ENCODE measurements around the gene B4GALT6.

The B4GALT6 gene

DNA sequence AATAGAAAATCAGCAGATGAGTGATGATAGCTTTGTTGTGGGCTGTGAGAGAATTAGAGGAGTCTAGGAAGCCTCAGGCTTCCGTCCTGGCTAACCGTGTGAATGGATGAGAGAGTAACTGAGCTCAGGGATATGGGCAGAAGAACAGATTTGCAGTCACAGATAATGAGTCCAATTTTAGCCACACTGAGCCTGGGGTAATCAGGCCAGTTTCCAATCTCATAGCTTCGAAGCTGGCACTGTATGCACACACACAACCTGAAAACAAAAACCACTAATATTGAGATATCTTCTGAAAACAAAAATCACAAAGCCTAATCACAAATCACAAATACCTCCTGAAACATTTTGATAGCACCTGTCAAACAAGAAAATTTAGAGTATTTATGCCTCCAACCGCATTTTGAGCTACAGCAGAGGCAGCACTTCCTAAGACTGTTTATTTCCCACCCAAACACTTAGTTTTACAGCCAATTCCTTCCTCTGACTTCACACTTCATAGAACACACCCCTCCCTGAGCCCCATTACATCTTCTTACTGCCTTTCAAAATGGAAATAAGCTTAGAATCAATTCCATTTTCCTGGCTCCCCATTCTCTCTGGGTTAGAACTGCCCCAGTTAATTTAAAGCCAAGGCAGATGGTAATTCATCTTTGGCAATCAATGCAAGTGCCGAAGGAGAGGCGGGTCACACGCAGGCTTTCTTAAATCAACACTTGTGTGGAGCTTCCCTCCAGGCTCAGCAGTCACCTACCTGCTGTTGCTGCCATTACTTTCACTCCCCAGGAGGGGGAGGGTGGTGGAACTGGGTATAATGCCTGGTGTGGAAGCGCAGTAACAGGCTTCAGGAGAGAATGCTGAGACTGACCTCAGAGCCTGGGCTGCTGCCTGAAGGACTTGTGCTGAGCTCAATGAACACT lies 73.8 kb downstream of the B4GALT6 start:
- DNase-seq (ENCODE audit: low read depth), result peak; percentile 18
- TF ChIP-seq, protein P1, sequence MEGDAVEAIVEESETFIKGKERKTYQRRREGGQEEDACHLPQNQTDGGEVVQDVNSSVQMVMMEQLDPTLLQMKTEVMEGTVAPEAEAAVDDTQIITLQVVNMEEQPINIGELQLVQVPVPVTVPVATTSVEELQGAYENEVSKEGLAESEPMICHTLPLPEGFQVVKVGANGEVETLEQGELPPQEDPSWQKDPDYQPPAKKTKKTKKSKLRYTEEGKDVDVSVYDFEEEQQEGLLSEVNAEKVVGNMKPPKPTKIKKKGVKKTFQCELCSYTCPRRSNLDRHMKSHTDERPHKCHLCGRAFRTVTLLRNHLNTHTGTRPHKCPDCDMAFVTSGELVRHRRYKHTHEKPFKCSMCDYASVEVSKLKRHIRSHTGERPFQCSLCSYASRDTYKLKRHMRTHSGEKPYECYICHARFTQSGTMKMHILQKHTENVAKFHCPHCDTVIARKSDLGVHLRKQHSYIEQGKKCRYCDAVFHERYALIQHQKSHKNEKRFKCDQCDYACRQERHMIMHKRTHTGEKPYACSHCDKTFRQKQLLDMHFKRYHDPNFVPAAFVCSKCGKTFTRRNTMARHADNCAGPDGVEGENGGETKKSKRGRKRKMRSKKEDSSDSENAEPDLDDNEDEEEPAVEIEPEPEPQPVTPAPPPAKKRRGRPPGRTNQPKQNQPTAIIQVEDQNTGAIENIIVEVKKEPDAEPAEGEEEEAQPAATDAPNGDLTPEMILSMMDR (conservative IDR thresholded peaks at IDR 0.05; ENCODE audit: control insufficient read depth, insufficient read depth, low read depth, low read length), result peak; percentile 10
- no peak overlapping the region for H3K4me3 ChIP-seq (ENCODE audit: control insufficient read depth, low read depth, low read length)

DNA sequence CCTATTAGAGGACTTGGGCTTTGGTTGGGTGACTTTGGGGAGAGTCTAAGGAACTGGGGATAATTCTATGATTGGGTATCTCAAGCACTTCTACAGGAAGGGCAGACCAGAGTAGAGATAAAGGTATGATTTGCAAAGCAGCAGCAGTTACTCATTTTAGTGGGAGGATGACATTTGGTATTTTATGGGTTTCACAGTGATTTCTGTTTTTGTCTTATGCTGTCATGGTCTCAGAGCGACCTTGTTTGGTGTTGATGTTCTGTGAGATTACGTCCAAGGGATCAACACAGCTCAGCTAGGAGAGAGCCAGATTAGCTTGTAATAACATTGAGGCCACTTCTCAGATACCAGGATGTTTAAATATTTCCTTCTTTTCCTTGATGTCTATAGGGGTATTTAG lies 74.5 kb downstream of the B4GALT6 start:
- TF ChIP-seq, protein P1 (conservative IDR thresholded peaks at IDR 0.05; ENCODE audit: control insufficient read depth, insufficient read depth, low read depth, low read length), result no peak
- no peak overlapping the region for H3K4me3 ChIP-seq (ENCODE audit: control insufficient read depth, low read depth, low read length)
- DNase-seq (ENCODE audit: low read depth), result no peak

DNA sequence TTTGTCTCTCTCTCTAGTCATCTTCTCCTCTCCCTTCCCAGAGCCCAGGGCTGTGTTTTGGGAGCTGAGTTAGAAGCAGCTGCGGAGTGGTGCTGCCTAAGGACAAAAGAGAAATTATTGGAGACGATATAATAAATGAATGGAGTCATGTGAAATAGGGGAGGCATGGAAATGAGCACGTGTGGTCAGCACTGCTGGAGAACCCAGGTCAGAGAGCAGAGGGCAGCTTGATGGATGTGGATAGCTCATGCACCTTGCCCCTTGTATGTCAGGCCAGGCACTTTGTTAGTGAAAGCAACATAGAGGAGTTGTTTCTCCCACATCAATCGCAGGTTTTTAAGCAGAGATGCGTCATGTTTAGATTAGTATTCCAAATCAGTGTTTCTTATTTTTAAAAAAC lies 77.0 kb downstream of the B4GALT6 start:
- TF ChIP-seq, protein P1 (conservative IDR thresholded peaks at IDR 0.05; ENCODE audit: control insufficient read depth, insufficient read depth, low read depth, low read length), result no peak
- no peak for DNase-seq (ENCODE audit: low read depth)
- H3K4me3 ChIP-seq (ENCODE audit: control insufficient read depth, low read depth, low read length), result no peak overlapping the region

DNA sequence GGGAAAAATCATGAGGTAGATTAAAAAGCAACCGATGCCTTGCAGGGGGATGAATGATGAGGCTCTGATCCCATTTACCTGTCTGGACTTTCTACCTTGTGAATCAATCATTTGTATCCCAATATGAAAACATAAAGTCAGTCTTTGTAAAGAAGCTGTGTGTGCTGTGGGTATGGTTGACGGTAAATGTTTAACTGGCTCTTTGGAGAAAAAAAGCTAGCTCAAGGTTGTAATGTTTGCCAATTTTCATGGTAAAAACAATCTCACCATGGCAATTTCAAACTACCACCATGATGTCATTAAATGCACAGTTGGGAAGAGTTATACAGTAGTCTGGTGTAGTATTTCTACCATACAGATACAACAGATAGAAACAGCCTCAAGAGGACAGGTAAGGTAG lies 78.1 kb downstream of the B4GALT6 start:
- H3K4me3 ChIP-seq (ENCODE audit: control insufficient read depth, low read depth, low read length), result no peak overlapping the region
- DNase-seq (ENCODE audit: low read depth), result no peak
- TF ChIP-seq, protein P1 (conservative IDR thresholded peaks at IDR 0.05; ENCODE audit: control insufficient read depth, insufficient read depth, low read depth, low read length), result no peak

DNA sequence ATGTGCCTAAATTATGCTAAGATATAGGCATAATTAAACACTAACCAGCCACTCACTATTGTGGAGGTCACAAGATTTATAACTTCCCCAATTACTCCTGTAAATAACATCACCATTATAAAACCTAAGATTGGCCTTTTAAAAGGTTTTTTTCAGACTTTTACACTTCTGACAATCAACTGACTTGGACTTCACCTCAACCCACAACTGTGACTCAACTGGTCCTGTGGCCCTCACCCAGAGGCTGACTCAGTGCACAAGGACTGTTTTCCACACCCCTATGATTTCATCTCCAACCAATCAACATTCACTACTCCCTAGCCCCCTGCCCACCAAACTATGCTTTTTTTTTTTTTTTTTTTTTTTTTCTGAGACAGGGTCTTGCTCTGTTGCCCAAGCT lies 81.1 kb downstream of the B4GALT6 start:
- peak; percentile 64 for DNase-seq (ENCODE audit: low read depth)
- H3K4me3 ChIP-seq (ENCODE audit: control insufficient read depth, low read depth, low read length), result no peak overlapping the region
- TF ChIP-seq, protein P1 (conservative IDR thresholded peaks at IDR 0.05; ENCODE audit: control insufficient read depth, insufficient read depth, low read depth, low read length), result no peak

DNA sequence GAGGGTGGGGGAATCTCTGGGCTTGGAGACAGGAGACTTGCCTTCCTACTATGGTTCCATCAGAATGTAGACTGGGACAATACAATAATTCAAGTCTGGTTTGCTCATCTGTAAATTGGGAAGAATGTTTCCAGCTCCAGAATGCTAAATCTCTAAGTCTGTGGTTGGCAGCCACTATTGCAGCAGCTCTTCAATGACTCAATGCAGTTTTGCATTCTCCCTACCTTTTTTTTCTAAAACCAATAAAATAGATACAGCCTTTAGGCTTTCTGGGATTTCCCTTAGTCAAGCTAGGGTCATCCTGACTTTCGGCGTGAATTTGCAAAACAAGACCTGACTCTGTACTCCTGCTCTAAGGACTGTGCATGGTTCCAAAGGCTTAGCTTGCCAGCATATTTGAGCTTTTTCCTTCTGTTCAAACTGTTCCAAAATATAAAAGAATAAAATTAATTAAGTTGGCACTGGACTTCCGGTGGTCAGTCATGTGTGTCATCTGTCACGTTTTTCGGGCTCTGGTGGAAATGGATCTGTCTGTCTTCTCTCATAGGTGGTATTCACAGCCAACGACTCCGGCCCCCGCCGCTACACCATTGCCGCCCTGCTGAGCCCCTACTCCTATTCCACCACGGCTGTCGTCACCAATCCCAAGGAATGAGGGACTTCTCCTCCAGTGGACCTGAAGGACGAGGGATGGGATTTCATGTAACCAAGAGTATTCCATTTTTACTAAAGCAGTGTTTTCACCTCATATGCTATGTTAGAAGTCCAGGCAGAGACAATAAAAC lies 86.2 kb downstream of the B4GALT6 start:
- H3K4me3 ChIP-seq (ENCODE audit: control insufficient read depth, low read depth, low read length), result no peak overlapping the region
- TF ChIP-seq, protein P1 (conservative IDR thresholded peaks at IDR 0.05; ENCODE audit: control insufficient read depth, insufficient read depth, low read depth, low read length), result no peak
- no peak for DNase-seq (ENCODE audit: low read depth)
